Psoas muscle (tissue), 8 donors: Measurements from ENCODE around the gene ZNF530. TPM values are rescaled to one million over a fixed set of nuclear protein-coding genes. Genes with fewer than 3 reads are reported as not detected.

ENCODE experiments used
- ATAC-seq, 4 donors: fragments of 200-7000 bp; cut with Tn5 transposase; one replicate each; pipeline ENCODE4 v1.9.1; 2020; ENCODE audit warnings: moderate library complexity in 3 of 4, mild to moderate bottlenecking in 2 of 4
- DNase-seq, 2 donors: peaks; one replicate each; pipeline ENCODE4 v3.0.0-alpha.2; 2020
- H3K27ac ChIP-seq: fragments of 200-600 bp; one replicate; pipeline ENCODE4 v1.8.0; 2022
- H3K27me3 ChIP-seq, 3 donors: fragments of 200-600 bp in 1 of 3; one replicate each; pipeline versions ENCODE4 v1.6.1 to v1.8.0; 2013 to 2022; ENCODE audit warnings: low read length in 2 of 3, mild to moderate bottlenecking in 2 of 3, moderate library complexity in 1 of 3; ENCODE audit not compliant: insufficient read depth in 3 of 3
- H3K36me3 ChIP-seq, 2 donors: fragments of 200-600 bp in 1 of 2; one replicate each; pipeline versions ENCODE4 v1.6.1 to v1.8.0; 2013 to 2022; ENCODE audit warnings: low read depth in 1 of 2, mild to moderate bottlenecking in 1 of 2, moderate library complexity in 1 of 2; ENCODE audit not compliant: insufficient read depth in 1 of 2
- H3K4me1 ChIP-seq: fragments of 200-600 bp; one replicate; pipeline ENCODE4 v1.8.0; 2022
- H3K4me3 ChIP-seq: fragments of 200-600 bp; one replicate; pipeline ENCODE4 v1.8.0; 2022; ENCODE audit warnings: mild to moderate bottlenecking
- H3K9me3 ChIP-seq: fragments of 200-600 bp; one replicate; pipeline ENCODE4 v1.8.0; 2022
- WGBS, 3 donors: extraction: QIAGEN DNeasy Blood & Tissue Kit; methylation state at CpG; one replicate each; pipeline versions ENCODE4 v1.1.6 to v1.1.7; 2013; 5-methylcytosine and 5-hydroxymethylcytosine counted together
- intact Hi-C, 2 donors: fragments of 100-400 bp; cut with DNase I; formaldehyde crosslinking; loops; one replicate each; pipeline versions ENCODE4 v1.11.0 to v1.14.2; 2022
- polyA plus RNA-seq, 3 donors: library from polyadenylated mRNA; stranded (reverse); fragments of 200-250 nt; gene quantifications; one replicate each; pipeline ENCODE4 v1.2.3, GENCODE V29; 2013
- total RNA-seq, 4 donors: library from RNA; stranded (reverse); fragmentation: NEBNext Ultra II Directional in 2 of 4; extraction: Animal tissue kit (Norgen Biotek cat#: 25700) in 2 of 4; gene quantifications; one replicate each; pipeline versions ENCODE4 v1.2.1 to v1.2.4, GENCODE V29; 2021 to 2023
- TF ChIP-seq, protein P1 (sequence below): fragments of 200-600 bp; IDR thresholded peaks from one replicate; pipeline ENCODE4 v1.8.0; 2022; ENCODE audit warnings: antibody characterized with exemption
- donor health status: healthy with polysubstance abuse.
- donor health status: DM: no; HTN: no; CAD: no; lungs with moderate emphysema.
- donor health status: Bipolar disorder and iron deficiency.
- donor health status: healthy.
- donor health status: DM: yes; HTN: yes; CAD: no.
- donor health status: DM: no; HTN: no; CAD: no.
- donor health status: DM: no; HTN: no; CAD: no.
- donor health status: DM: yes; HTN: yes; CAD: no.

The ZNF530 gene
- total and polyA plus RNA-seq, 7 donors = 0.81 to 11.7 (median 2.3) TPM

DNA sequence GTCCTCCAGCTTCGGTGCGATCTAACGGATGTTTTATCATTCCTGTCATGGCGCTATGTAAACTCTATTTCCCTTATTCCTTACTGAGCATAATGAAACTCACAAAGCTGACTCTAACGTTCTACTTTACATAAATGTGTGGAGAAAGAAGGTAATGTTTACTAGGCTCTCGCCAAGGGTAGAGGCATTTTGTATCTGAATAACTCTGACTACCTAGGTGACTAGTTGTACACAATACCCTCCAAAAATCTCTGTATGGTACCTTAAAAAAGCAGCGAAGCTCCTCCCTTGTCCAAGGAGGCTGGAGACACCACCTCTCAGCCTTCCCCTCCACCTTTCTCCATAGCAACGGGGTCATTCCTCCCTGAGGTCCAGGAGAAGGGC lies 316 bp upstream of the ZNF530 start:
- TF ChIP-seq, protein P1, sequence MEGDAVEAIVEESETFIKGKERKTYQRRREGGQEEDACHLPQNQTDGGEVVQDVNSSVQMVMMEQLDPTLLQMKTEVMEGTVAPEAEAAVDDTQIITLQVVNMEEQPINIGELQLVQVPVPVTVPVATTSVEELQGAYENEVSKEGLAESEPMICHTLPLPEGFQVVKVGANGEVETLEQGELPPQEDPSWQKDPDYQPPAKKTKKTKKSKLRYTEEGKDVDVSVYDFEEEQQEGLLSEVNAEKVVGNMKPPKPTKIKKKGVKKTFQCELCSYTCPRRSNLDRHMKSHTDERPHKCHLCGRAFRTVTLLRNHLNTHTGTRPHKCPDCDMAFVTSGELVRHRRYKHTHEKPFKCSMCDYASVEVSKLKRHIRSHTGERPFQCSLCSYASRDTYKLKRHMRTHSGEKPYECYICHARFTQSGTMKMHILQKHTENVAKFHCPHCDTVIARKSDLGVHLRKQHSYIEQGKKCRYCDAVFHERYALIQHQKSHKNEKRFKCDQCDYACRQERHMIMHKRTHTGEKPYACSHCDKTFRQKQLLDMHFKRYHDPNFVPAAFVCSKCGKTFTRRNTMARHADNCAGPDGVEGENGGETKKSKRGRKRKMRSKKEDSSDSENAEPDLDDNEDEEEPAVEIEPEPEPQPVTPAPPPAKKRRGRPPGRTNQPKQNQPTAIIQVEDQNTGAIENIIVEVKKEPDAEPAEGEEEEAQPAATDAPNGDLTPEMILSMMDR = no peak
- H3K9me3 ChIP-seq = peaks cover 35% of the 10 kb centered on the region
- 55 to 60% (median 58%) methylated on average over 8 of the region's 8 CpGs for WGBS, 3 donors

DNA sequence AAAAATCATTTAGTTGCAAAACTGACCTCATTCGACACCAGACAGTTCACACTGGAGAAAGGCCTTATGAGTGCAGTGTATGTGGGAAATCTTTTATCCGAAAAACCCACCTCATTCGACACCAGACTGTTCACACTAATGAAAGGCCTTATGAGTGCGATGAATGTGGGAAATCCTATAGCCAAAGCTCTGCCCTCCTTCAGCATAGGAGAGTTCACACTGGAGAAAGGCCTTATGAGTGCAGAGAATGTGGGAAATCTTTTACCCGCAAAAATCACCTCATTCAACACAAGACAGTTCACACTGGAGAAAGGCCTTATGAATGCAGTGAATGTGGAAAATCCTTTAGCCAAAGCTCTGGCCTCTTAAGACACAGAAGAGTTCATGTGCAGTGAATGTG lies 7.2 kb downstream of the ZNF530 start:
- no peak overlapping the region for H3K27ac ChIP-seq
- peaks cover 15 to 25% of the 10 kb centered on the region in 2 donors for H3K36me3 ChIP-seq
- H3K4me1 ChIP-seq = no peaks in the 10 kb centered on the region
- intact Hi-C loops = no loop called here
- TF ChIP-seq, protein P1 = no peak
- WGBS, 3 donors = 97 to 98% (median 97%) methylated on average over 5 of the region's 5 CpGs
- no peak for DNase-seq
- no peak overlapping the region for H3K4me3 ChIP-seq
- peaks cover 61% of the 10 kb centered on the region for H3K9me3 ChIP-seq
- no peaks in the 10 kb centered on the region for H3K27me3 ChIP-seq
- ATAC-seq = no peak

More for the DNA sequence above, 316 bp upstream of the ZNF530 start:
- peak overlapping the region; percentile 30 for H3K27ac ChIP-seq
- no peak for DNase-seq
- ATAC-seq = no peak
- H3K4me3 ChIP-seq = peak overlapping the region; percentile 82
- peaks cover 7% of the 10 kb centered on the region for H3K4me1 ChIP-seq
- H3K27me3 ChIP-seq = no peaks in the 10 kb centered on the region
- H3K36me3 ChIP-seq = peaks cover 1% of the 10 kb centered on the region in 2 donors
- intact Hi-C loops = no loop called here

DNA sequence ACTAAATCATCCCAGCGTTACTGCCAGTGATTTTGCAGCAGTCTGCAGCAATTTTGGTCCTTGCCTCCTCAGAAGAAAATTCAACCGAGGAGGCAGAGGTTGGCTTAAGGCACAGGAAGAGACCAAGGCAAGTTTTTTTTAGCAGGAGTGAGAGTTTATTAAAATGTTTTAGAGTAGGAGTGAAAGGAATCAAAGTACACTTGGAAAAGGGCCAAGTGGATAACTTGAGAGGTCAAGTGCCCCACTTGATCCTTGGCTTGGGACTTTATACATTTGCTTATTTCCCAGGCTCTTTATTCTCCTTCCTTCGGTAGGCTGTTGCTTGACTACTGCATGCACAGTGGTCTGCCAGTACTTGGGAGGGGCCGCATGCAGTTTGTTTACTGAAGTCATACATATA lies 11.4 kb downstream of the ZNF530 start:
- DNase-seq (no peak), ATAC-seq (no peak)
- intact Hi-C loops = no loop called here
- Histone ChIP-seq H3K9me3 (peaks cover 46% of the 10 kb centered on the region), H3K27ac (no peak overlapping the region), H3K36me3 (peaks cover 8 to 12% of the 10 kb centered on the region in 2 donors), H3K27me3 (no peaks in the 10 kb centered on the region), H3K4me3 (no peak overlapping the region), H3K4me1 (no peaks in the 10 kb centered on the region)
- whole genome bisulfite sequencing, 3 donors = 87 to 92% (median 88%) methylated on average over 4 of the region's 4 CpGs
- TF ChIP-seq, protein P1 = no peak

DNA sequence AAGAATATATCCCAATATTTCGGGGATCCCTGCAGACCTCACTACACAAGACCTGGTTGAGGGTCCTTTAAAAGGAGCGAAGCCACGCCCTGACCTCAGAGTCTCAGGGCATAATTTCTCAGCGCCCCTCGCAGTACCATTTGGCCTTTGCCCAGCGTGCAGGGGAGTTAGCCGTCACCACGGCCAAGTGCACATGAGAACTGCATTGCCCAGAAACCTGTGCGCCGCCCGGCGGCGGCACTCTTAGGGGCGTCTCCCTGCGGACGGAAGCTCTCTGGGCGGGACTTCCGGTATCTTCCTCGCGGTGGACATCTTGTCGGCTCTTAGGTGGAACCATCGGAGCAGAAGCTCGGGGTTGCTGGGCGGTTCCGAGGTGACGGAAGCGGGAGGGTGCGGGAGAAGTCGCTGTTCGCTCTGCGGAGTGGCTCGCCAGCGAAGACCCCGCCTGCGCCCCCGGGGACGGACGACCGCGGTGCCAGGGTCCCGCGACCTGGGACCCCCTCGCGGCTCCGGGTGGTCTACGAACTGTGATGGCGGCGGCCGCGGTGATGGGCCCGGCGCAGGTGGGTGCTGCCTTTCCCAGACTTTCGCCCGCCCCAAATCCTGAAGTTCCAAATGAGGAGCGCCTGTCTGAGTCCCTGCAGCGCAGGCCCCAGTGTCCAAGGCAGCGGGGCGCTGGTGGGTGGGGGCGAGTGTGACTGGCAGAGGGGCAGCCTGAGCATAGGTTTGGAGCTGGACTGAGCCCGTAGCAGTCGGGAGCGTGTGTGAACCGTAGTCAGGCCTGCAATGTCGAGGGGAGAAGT lies 14.5 kb downstream of the ZNF530 start, which contains the start of gene ZNF134:
Gene ZNF134, plus strand, starts transcription at position 302 of the 803 bp plus-strand sequence. CDS start 5,227 bp downstream, outside the sequence.
- intact Hi-C loops = no loop called here
- peaks cover 21 to 35% of the 10 kb centered on the region in 2 donors for H3K36me3 ChIP-seq
- H3K27ac ChIP-seq = peak within 1 kb of the TSS; percentile 74
- 2% methylated on average over 57 to 64 of the region's 64 CpGs for WGBS, 3 donors
- TF ChIP-seq, protein P1 = peak; percentile 18
- DNase-seq (peak; percentile 92 to 96), ATAC-seq (peak; percentile 99 to 100 (median 100))
- no peaks in the 10 kb centered on the region for H3K27me3 ChIP-seq
- H3K4me1 ChIP-seq = no peaks in the 10 kb centered on the region
- peaks cover 65% of the 10 kb centered on the region for H3K9me3 ChIP-seq
- peak within 1 kb of the TSS; percentile 96 for H3K4me3 ChIP-seq
